Nephron (organoid): Measurements from ENCODE around the gene SSBP3.
A peak's percentile ranks its signal among the peaks of the same experiment; 100 is the strongest.

ENCODE experiments used
- H3K27ac Mint-ChIP-seq, 3 experiments: 2 replicates each; pipeline ENCODE4 v1.8.0; 2020; ENCODE audit warnings: mixed read lengths in 3 of 3, mild to moderate bottlenecking in 2 of 3, moderate library complexity in 1 of 3
- H3K27me3 Mint-ChIP-seq: 2 replicates; pipeline ENCODE4 v1.8.0; 2021; ENCODE audit warnings: low read depth, mild to moderate bottlenecking, moderate library complexity, mixed read lengths
- H3K36me3 Mint-ChIP-seq: 2 replicates; pipeline ENCODE4 v1.8.0; 2020; ENCODE audit warnings: low read depth, mixed read lengths
- H3K4me1 Mint-ChIP-seq: 2 replicates; pipeline ENCODE4 v1.8.0; 2020; ENCODE audit warnings: mixed read lengths
- H3K4me3 Mint-ChIP-seq, 3 experiments: 2 replicates each; pipeline ENCODE4 v1.8.0; 2020; ENCODE audit warnings: mild to moderate bottlenecking in 3 of 3, mixed read lengths in 3 of 3, moderate library complexity in 2 of 3
- H3K9me3 Mint-ChIP-seq: 2 replicates; pipeline ENCODE4 v1.8.0; 2020; ENCODE audit warnings: mixed read lengths
- TF ChIP-seq, protein P1 (sequence below), 3 experiments: fragments of 200-600 bp; sonication (generic); IDR thresholded peaks; one replicate each; pipeline ENCODE4 v1.5.0; 2021; ENCODE audit warnings: antibody characterized with exemption in 3 of 3; ENCODE audit not compliant: unreplicated experiment in 3 of 3

Gene SSBP3

DNA sequence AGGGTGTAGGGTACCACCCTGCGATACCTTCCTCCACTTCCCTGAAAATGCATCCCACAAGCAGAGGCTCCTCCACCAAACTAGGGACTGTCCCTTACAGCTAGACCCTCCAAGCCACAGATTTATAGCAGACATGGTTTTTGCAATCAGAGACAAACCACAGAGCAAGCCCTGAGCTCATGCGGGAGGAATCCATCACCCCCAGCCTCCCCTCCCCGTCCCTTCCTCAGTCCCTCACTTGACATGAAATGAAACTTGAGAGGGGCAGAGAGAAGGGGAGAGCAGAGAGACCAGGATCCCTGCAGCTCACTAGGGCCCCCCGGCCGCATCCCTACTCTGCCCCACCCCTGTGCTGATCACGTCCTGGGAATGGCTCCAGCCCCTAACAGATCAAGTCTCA, 111.3 kb downstream of the SSBP3 start:
- TF ChIP-seq, protein P1, sequence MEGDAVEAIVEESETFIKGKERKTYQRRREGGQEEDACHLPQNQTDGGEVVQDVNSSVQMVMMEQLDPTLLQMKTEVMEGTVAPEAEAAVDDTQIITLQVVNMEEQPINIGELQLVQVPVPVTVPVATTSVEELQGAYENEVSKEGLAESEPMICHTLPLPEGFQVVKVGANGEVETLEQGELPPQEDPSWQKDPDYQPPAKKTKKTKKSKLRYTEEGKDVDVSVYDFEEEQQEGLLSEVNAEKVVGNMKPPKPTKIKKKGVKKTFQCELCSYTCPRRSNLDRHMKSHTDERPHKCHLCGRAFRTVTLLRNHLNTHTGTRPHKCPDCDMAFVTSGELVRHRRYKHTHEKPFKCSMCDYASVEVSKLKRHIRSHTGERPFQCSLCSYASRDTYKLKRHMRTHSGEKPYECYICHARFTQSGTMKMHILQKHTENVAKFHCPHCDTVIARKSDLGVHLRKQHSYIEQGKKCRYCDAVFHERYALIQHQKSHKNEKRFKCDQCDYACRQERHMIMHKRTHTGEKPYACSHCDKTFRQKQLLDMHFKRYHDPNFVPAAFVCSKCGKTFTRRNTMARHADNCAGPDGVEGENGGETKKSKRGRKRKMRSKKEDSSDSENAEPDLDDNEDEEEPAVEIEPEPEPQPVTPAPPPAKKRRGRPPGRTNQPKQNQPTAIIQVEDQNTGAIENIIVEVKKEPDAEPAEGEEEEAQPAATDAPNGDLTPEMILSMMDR (IDR thresholded peaks at IDR 0.05; ENCODE audit: unreplicated experiment in 3 of 3), result no peak
- Mint-ChIP-seq H3K27me3 (no peaks in the 10 kb centered on the region), H3K9me3 (no peaks in the 10 kb centered on the region), H3K4me1 (peaks cover 89% of the 10 kb centered on the region), H3K36me3 (no peaks in the 10 kb centered on the region), H3K27ac (peak overlapping the region; percentile 9 to 91 (median 58)), H3K4me3 (no peak overlapping the region)

DNA sequence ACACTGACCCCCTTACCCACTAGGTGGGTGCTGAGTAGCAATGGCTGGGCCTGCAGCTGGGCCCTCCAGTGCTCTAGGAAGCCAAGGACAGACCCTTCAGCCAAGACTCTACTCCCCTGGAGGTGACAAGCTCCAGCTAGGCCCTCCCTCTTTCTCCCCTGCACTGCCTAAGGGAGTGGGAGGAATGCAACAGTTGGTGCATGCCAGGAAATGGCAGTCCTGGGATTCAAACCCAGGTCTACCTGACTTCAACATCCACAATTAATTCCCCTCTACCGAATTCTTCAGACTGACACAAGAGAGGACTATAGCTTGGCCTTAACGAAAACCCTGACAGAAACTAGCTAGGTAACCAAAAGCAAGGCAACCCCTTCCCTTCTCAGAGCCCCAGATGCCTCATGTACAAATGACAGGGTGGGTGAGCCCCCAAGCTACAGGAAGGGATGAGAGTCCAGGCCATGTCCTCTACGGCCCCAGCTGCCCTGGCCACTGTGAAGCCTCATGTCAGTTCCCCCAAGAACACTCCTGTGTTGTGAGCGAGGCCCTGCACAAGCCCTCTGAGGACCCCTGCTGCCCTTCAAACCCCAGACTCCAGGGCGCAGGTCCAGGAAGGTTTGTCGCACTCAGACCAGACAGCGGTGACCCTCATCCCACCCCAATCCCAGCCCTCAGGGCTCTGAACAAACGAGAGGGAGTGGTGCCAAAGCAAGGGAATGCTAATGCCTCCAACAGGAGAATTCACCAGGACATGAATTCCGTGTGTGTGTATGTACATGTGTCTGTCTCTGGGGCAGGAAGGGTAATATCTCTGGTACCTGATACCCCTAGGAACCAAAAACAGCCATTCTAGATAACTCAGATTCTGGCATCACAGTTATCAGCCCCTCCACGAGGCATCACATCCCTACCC, 113.9 kb downstream of the SSBP3 start:
- Mint-ChIP-seq H3K27ac (peak overlapping the region; percentile 59 to 91 (median 74)), H3K9me3 (no peaks in the 10 kb centered on the region), H3K36me3 (no peaks in the 10 kb centered on the region), H3K4me1 (peaks cover 88% of the 10 kb centered on the region), H3K27me3 (no peaks in the 10 kb centered on the region), H3K4me3 (peak overlapping the region in 1 of 3 experiments; percentile 25)
- TF ChIP-seq, protein P1 (IDR thresholded peaks at IDR 0.05; ENCODE audit: unreplicated experiment in 3 of 3), result no peak

DNA sequence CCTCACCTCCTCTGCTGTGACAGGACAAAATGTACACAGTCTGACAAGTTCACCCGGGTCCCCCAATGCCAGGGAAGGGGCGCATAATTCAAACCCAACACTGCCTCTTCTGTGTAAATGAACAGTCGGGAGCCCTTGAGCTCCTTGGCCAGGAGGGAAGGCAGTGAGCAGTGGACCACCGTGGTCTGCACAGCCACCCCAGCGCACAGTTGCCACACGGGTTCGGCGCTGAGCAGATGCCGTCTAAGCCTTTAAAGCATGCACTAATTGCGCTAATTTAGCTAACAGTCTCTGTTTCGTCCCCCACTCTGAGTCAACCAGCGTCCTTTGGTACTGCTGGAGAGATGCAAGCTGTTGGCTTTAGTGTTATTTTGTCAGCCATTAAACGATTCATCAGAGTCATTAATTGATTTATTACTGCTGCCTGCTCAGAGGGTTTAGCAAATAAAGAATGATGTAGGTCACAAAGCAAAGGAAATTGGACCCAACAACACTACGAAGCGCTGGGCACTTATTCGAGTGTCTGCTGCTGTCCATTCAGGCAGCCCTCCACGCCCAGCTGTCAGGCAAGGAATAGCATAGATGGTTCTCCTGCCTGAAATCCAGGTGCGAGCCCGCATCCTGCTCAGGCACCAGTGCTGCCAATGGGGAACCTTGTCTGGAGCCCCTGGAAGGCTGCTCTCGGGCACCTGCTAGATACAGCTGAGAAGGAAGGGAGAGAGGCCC, 114.8 kb downstream of the SSBP3 start:
- Mint-ChIP-seq H3K9me3 (no peaks in the 10 kb centered on the region), H3K27me3 (no peaks in the 10 kb centered on the region), H3K27ac (peak overlapping the region; percentile 59 to 91 (median 82)), H3K4me1 (peaks cover 89% of the 10 kb centered on the region), H3K4me3 (no peak overlapping the region), H3K36me3 (no peaks in the 10 kb centered on the region)
- TF ChIP-seq, protein P1 (IDR thresholded peaks at IDR 0.05; ENCODE audit: unreplicated experiment in 3 of 3), result no peak

DNA sequence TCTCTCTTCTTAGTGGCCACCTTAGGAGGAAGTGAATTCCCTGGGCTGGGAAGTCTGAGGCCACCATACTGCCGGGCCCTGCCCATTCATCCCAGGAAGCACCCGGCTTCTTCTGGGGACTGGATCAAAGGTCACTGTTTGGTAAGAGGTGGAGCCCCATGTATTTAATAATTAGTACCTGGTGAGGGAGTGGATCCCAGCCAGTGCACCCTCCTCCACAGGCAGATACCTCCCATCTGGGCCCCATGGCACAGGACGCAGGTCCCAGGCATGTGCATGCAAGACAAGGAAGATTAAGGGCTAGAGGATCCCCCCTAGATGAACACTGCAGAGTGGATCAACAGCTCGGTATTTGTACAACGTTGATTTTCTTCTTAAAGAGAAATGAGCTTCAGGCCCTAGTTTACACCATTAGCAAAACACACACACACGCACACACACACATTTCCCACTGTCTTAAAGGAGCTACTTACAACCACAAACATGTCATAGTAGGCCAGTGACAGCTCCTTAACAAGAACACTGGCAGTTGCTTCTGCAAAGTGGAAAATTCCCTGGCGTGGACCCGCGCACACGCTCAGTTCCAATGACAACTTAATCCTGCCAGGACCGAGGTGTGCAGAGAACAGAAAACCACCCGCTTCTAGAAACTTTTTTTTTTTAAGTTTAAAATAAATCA, 115.5 kb downstream of the SSBP3 start:
- Mint-ChIP-seq H3K9me3 (no peaks in the 10 kb centered on the region), H3K4me3 (peak overlapping the region in 1 of 3 experiments; percentile 7), H3K4me1 (peaks cover 89% of the 10 kb centered on the region), H3K27me3 (no peaks in the 10 kb centered on the region), H3K36me3 (no peaks in the 10 kb centered on the region), H3K27ac (peak overlapping the region; percentile 59 to 91 (median 82))
- TF ChIP-seq, protein P1 (IDR thresholded peaks at IDR 0.05; ENCODE audit: unreplicated experiment in 3 of 3), result no peak

DNA sequence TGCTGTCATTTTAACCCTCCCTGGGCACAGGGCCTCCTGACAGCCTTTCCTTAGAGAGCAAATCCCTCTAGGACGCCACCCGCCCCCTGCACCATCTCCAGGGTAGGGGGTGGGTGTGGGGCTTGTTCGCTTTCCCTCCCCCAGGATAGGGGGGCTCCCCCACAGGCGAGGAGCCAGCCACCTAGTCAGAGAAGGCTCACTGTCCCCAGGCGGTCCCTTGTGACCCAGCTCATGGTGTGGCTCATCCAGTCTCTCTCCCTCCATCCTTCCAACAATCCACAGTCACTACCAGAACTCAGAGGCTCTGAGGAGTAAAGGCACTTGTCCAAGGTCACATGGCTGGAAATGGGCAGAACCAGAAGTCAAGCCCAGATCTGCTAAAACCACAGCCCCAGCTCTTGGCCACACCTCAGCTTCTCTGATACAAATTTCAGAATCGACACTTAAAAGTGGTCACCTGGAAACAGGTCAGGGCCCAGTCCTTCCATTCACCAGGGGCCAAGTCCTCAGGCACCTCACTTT, 116.4 kb downstream of the SSBP3 start:
- TF ChIP-seq, protein P1 (IDR thresholded peaks at IDR 0.05; ENCODE audit: unreplicated experiment in 3 of 3), result no peak
- Mint-ChIP-seq H3K36me3 (no peaks in the 10 kb centered on the region), H3K4me1 (peaks cover 89% of the 10 kb centered on the region), H3K9me3 (no peaks in the 10 kb centered on the region), H3K27ac (peak overlapping the region; percentile 55 to 75 (median 70)), H3K27me3 (no peaks in the 10 kb centered on the region), H3K4me3 (no peak overlapping the region)
